ENCODE data around the gene ASB2.

DNA sequence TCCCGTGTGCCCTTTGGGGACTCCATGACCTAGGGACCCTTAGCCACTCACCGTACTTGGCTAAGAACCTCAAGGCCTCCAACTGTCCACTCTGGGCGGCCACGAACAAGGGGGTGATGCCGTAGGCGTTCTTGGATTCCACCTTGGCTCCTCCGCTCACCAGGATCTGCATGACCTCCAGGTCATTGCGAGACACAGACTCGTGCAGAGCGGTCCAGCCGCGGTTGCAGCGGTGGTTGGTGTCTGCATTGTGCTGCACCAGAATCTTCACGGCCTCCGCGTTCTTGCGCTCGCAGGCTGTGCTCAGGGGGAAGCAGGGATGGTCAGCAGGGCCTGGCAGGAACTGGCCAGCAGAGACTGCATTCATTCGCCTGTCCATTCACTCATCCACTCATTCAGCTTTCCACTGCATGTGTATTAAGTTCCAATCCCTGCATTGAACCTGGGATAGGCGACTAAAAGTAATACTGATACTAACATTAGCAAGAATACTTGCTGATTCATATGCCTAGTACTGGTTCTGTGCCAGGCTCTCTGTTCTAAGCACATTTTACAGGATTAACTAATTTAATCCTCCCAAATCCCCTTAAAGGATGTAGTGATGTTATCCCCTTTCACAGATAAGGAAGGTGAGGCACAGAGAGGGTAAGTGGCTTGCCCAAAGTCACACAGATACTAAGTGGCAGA lies 25.3 kb downstream of the ASB2 start:
- TF ChIP-seq, protein P1, sequence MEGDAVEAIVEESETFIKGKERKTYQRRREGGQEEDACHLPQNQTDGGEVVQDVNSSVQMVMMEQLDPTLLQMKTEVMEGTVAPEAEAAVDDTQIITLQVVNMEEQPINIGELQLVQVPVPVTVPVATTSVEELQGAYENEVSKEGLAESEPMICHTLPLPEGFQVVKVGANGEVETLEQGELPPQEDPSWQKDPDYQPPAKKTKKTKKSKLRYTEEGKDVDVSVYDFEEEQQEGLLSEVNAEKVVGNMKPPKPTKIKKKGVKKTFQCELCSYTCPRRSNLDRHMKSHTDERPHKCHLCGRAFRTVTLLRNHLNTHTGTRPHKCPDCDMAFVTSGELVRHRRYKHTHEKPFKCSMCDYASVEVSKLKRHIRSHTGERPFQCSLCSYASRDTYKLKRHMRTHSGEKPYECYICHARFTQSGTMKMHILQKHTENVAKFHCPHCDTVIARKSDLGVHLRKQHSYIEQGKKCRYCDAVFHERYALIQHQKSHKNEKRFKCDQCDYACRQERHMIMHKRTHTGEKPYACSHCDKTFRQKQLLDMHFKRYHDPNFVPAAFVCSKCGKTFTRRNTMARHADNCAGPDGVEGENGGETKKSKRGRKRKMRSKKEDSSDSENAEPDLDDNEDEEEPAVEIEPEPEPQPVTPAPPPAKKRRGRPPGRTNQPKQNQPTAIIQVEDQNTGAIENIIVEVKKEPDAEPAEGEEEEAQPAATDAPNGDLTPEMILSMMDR (optimal IDR thresholded peaks at IDR 0.05 in 1 of 3, IDR thresholded peaks at IDR 0.05 in 1 of 3, conservative IDR thresholded peaks at IDR 0.05 in 1 of 3; ENCODE audit: extremely low read depth in 1 of 3, insufficient read depth in 2 of 3, low read length in 3 of 3), result no peak
- no peak for TF ChIP-seq EZH2 (IDR thresholded peaks at IDR 0.05; ENCODE audit: low read length)

Measured in keratinocyte (primary cell).